Fibroblast of mammary gland (primary cell): ENCODE results near the gene CPSF4.

ENCODE experiments used
- DNase-seq: peaks from one replicate; pipeline ENCODE4 v3.0.0-alpha.2; 2010; ENCODE audit warnings: low read depth
- H3K4me3 ChIP-seq: 2 replicates; pipeline ENCODE4 v1.5.1; 2011; ENCODE audit warnings: low read depth, mild to moderate bottlenecking, low read length, moderate library complexity; ENCODE audit not compliant: control insufficient read depth
- CTCF ChIP-seq: conservative IDR thresholded peaks from 2 replicates; pipeline ENCODE4 v1.5.1; 2011; ENCODE audit warnings: low read depth, low read length, inconsistent platforms; ENCODE audit not compliant: control insufficient read depth, insufficient read depth

The CPSF4 gene

DNA sequence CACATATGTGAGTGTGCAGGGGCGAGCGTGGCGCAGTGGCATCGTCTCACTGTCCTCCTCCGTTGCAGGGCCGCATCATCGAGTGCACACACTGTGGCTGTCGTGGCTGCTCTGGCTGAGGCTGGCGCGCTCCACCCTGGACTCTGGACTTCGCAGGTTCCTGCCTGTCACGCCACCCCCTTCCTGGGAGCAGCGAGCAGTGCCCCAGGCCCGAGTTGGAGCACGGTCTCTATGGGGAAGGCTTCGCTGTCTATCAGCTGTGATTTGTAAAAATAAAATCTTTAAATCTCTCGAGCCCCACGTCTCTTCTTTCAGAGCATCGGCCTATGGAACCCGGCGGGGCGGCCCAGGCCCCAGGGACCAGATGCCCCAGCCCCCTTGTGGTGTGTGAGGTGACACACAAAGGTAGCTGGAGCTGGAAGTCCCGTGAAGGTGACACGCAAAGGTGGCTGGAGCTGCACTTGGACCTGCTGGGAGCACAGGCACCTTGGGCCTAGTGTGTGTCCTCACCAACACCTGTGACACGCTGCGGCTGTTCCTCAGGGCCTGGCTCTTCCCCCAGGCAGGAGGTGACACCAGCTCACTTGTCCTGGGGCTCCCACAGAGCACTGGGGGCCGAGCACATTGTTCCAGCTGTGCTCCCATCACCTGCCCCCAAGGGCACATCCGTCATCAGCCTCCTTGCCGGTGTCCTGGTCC lies 19.3 kb upstream of the CPSF4 start:
- no peak overlapping the region for H3K4me3 ChIP-seq
- DNase-seq, result no peak
- no peak for TF ChIP-seq CTCF

GRCh38 chr7:99420213-99420612 lies 18.5 kb upstream of the CPSF4 start:
- no peak for DNase-seq
- no peak overlapping the region for H3K4me3 ChIP-seq
- TF ChIP-seq CTCF, result no peak

DNA sequence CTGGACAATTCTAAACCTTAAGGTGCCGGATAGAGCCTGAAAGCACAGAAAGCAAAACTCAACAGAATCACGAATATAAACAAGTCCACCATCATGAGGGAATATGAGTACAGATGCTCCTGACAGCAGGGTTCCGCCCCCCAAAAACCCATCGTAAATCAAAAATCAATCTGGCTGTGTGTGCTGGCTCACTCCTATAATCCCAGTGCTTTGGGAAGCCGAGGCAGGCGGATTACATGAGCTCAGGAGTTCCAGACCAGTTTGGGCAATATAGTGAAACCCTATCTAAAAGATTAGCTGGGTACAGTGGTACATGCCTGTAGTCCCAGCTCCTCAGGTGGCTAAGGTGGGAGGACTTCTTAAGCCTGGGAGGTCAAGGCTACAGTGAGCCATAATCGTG lies 17.8 kb upstream of the CPSF4 start:
- H3K4me3 ChIP-seq, result no peak overlapping the region
- DNase-seq, result no peak
- TF ChIP-seq CTCF, result no peak

DNA sequence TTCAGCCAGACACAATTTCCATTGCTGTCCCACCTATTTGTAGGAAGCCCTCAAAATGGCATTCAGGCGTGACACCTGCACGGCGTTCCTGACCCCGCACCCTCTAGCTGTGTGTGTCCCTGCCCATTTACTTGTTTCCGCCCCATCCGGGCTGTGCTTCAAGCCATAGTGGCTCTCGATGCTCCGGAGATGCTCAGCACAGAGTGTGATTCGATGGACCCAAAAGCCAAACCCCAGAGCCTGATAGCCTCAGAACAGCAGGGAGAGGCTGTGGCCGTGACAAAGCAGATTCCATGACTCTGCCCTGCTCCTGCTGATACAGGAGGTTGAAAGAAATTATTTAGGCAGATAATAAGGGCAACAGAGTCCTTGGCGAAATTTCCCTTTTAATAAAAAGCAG lies 16.6 kb upstream of the CPSF4 start:
- no peak overlapping the region for H3K4me3 ChIP-seq
- no peak for DNase-seq
- no peak for TF ChIP-seq CTCF

DNA sequence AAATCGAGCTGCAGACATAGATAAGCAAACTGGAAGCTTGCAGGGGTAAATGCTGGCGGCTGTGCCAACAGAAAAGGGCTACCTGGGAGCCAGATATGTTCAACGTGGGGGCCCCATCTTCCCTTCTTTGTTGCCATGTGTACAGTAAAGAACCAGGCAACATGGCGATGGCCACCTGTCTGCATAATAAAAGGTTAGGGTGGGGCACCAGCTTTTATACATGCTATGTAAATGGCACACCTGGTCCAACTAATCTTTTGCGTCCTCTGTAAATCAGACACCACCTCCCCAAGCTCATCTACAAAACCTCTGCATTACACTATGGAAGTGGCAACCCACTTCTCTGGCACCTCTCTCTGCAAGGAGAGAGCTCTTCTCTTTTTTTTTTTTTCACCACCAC lies 16.1 kb upstream of the CPSF4 start:
- H3K4me3 ChIP-seq, result no peak overlapping the region
- no peak for TF ChIP-seq CTCF
- DNase-seq, result no peak

DNA sequence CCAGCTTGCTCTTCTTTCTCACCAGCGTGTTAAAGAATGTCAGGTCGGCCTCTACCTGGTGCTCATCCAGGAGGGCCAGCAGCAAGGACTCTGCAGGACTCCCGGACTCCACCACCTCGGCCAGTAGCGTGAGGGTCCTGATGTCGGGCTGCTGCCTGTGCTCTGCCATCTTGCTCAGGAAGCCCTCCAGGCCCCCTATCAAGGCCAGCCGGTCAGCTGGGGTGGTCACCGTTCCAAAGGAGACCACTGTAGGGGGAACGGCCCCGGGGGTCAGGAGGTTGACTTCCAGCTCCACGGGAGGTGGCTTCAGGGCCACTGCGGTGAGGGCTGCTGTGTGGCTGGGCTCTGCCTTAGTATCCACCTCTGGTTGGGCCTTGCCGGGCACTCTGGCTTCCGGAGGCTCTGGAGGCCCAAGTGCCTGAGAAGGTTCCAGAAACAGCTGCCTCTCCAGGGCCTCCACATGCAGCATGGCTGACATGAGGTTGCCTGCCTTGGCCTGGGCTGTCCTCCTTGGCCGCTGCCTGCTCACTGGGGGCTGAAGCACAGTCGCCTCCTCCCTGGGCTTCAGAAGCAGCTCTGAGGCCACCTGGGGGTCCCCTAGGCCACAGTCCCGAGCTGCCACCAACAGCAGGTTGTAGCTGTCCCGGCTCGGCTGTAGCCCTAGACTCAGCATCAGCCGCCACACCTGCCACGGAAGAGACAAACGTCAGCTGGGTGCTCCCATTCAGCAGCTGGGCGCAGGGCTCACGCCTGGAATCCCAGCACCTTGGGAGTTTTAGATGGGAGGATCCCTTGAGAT lies 13.6 kb upstream of the CPSF4 start:
- no peak for TF ChIP-seq CTCF
- H3K4me3 ChIP-seq, result no peak overlapping the region
- DNase-seq, result no peak
